GM19193 (cell line): ENCODE results near the gene SYNPO2L.

Experiments used
- POLR2A ChIP-seq: IDR thresholded peaks from 4 replicates; pipeline ENCODE4 v1.6.1; 2011; ENCODE audit not compliant: insufficient read depth, insufficient read length; ENCODE audit errors: extremely low read depth

Gene SYNPO2L

GRCh38 chr10:73645251-73645650 lies 10.6 kb downstream of the SYNPO2L start:
- no peak for TF ChIP-seq POLR2A

- TF ChIP-seq POLR2A, result no peak
Measured at GRCh38 chr10:73644767-73645166, 11.1 kb downstream of the SYNPO2L start.

GRCh38 chr10:73644015-73644743 lies 11.7 kb downstream of the SYNPO2L start:
- TF ChIP-seq POLR2A, result no peak

- TF ChIP-seq POLR2A, result no peak
Measured at GRCh38 chr10:73643362-73643761, 12.5 kb downstream of the SYNPO2L start.

- no peak for TF ChIP-seq POLR2A
Measured at GRCh38 chr10:73641328-73642060, 14.3 kb downstream of the SYNPO2L start, which contains the start of gene MYOZ1. TSS of gene MYOZ1 (minus strand) at chr10:73641474. CDS start at chr10:73640017, 1,457 bp downstream.

- TF ChIP-seq POLR2A, result no peak
Measured at GRCh38 chr10:73639286-73639685, 16.5 kb downstream of the SYNPO2L start.

- no peak for TF ChIP-seq POLR2A
Measured at GRCh38 chr10:73635781-73636180, 20.0 kb downstream of the SYNPO2L start.

- TF ChIP-seq POLR2A, result no peak
Measured at GRCh38 chr10:73634421-73634820, 21.4 kb downstream of the SYNPO2L start.

- no peak for TF ChIP-seq POLR2A
Measured at GRCh38 chr10:73629165-73629564, 26.7 kb downstream of the SYNPO2L start.

- TF ChIP-seq POLR2A, result no peak
Measured at GRCh38 chr10:73628405-73628804, 27.4 kb downstream of the SYNPO2L start.

- TF ChIP-seq POLR2A, result no peak
Measured at GRCh38 chr10:73627300-73627699, 28.5 kb downstream of the SYNPO2L start.

GRCh38 chr10:73625884-73626752 lies 29.7 kb downstream of the SYNPO2L start:
- peak; percentile 95 for TF ChIP-seq POLR2A

GRCh38 chr10:73625004-73625883 lies 30.6 kb downstream of the SYNPO2L start:
- TF ChIP-seq POLR2A, result no peak

GRCh38 chr10:73623056-73623455 lies 32.8 kb downstream of the SYNPO2L start:
- no peak for TF ChIP-seq POLR2A
